Stomach (tissue), 9 donors: Measurements from ENCODE around the gene ASS1. TPM values are rescaled to one million over a fixed set of nuclear protein-coding genes. Genes with fewer than 3 reads are reported as not detected.

Experiments
- DNase-seq, 2 donors: peaks; one replicate each; pipeline versions ENCODE4 v3.0.0 to v3.0.0-alpha.2; 2013 to 2019
- H3K27ac ChIP-seq, 5 donors: fragments of 200-600 bp in 4 of 5; sonication (generic) in 4 of 5; one replicate each; pipeline ENCODE4 v1.5.1; 2013 to 2019; ENCODE audit warnings: mild to moderate bottlenecking in 1 of 5, moderate library complexity in 1 of 5
- H3K27me3 ChIP-seq, 3 donors: fragments of 200-600 bp; sonication (generic); one replicate each; pipeline ENCODE4 v1.5.1; 2017 to 2019; ENCODE audit warnings: mixed run types in 1 of 3
- H3K36me3 ChIP-seq, 4 donors: fragments of 200-600 bp; sonication (generic); 1 replicate in 3 of 4; 2 replicates in 1 of 4; pipeline ENCODE4 v1.5.1; 2016 to 2019
- H3K4me1 ChIP-seq, 4 donors: fragments of 200-600 bp; sonication (generic); one replicate each; pipeline ENCODE4 v1.5.1; 2016 to 2019
- H3K4me3 ChIP-seq, 4 donors: fragments of 200-600 bp; sonication (generic) in 3 of 4; one replicate each; pipeline ENCODE4 v1.5.1; 2016 to 2019; ENCODE audit warnings: mild to moderate bottlenecking in 1 of 4
- H3K9me3 ChIP-seq, 4 donors: fragments of 200-600 bp; sonication (generic); one replicate each; pipeline ENCODE4 v1.5.1; 2016 to 2019
- CTCF ChIP-seq, 7 experiments: fragments of 450-650 bp in 4 of 7; fragments of 200-600 bp in 3 of 7; sonication (generic) in 3 of 7; IDR thresholded peaks; one replicate each; pipeline ENCODE4 v1.5.1; 2016 to 2019; ENCODE audit warnings: antibody characterized with exemption in 7 of 7, control low read depth in 2 of 7, mild to moderate bottlenecking in 1 of 7
- EP300 ChIP-seq: sonication (generic); formaldehyde crosslinking; IDR thresholded peaks from one replicate; pipeline ENCODE4 v1.6.1; 2017; ENCODE audit warnings: antibody characterized with exemption
- POLR2A ChIP-seq, 4 donors: fragments of 450-650 bp; IDR thresholded peaks; one replicate each; pipeline ENCODE4 v1.6.1; 2016; ENCODE audit warnings: antibody characterized with exemption in 4 of 4, control low read depth in 2 of 4, mild to moderate bottlenecking in 1 of 4, moderate library complexity in 1 of 4
- POLR2AphosphoS5 ChIP-seq, 3 donors: sonication (generic); formaldehyde crosslinking; IDR thresholded peaks; one replicate each; pipeline ENCODE4 v1.6.1; 2016; ENCODE audit warnings: antibody characterized with exemption in 3 of 3
- WGBS, 5 donors: extraction: QIAGEN DNeasy Blood & Tissue Kit in 3 of 5; methylation state at CpG; one replicate each; pipeline versions ENCODE4 v1.1.5 to v1.1.7; 2013 to 2018; 5-methylcytosine and 5-hydroxymethylcytosine counted together
- intact Hi-C: fragments of 100-400 bp; cut with DNase I; formaldehyde crosslinking; loops from one replicate; pipeline ENCODE4 v1.15.1; 2023; ENCODE audit warnings: low total_unique reads
- polyA plus RNA-seq, 3 donors: library from polyadenylated mRNA; stranded (reverse); fragments of 200-250 nt; gene quantifications; one replicate each; pipeline ENCODE4 v1.2.3, GENCODE V29; 2013
- total RNA-seq, 5 donors: library from RNA; depleted of rRNA; stranded (reverse); fragments of >200 nt; gene quantifications; one replicate each; pipeline versions ENCODE4 v1.1.0 to v1.2.3, GENCODE V29; 2014 to 2016
- donor health status: healthy with polysubstance abuse.
- donor health status: Bipolar disorder and iron deficiency.
- donor health status: healthy.

The ASS1 gene
- total and polyA plus RNA-seq, 8 donors: 9.8 to 147 (median 60.1) TPM

GRCh38 chr9:130451004-130451390, 6.2 kb downstream of the ASS1 start:
- DNase-seq: no peak
- no peak overlapping the region for H3K4me3 ChIP-seq
- peaks cover 47 to 83% (median 62%) of the 10 kb centered on the region in 4 donors for H3K4me1 ChIP-seq
- no peaks in the 10 kb centered on the region for H3K36me3 ChIP-seq
- no peaks in the 10 kb centered on the region for H3K9me3 ChIP-seq
- intact Hi-C loops: no loop called here
- WGBS, 5 donors: 42 to 55% (median 50%) methylated on average over 7 to 14 of the region's 14 CpGs
- peaks cover 0 to 4% (median 0%) of the 10 kb centered on the region in 3 donors for H3K27me3 ChIP-seq
- peak overlapping the region; percentile 5 to 80 (median 63) for H3K27ac ChIP-seq
- TF ChIP-seq POLR2A (IDR thresholded peaks at IDR 0.05): no peak
- no peak for TF ChIP-seq CTCF (IDR thresholded peaks at IDR 0.05)
- TF ChIP-seq EP300: no peak
- no peak for TF ChIP-seq POLR2AphosphoS5 (IDR thresholded peaks at IDR 0.05)

- intact Hi-C loops: no loop called here
- Histone ChIP-seq H3K27ac (peak overlapping the region; percentile 55 to 80 (median 63)), H3K36me3 (no peaks in the 10 kb centered on the region), H3K9me3 (no peaks in the 10 kb centered on the region), H3K4me1 (peaks cover 40 to 76% (median 54%) of the 10 kb centered on the region in 4 donors), H3K4me3 (no peak overlapping the region), H3K27me3 (no peaks in the 10 kb centered on the region)
- WGBS, 5 donors: 26 to 38% (median 30%) methylated on average over 13 to 23 of the region's 23 CpGs
- TF ChIP-seq EP300 (no peak), CTCF (IDR thresholded peaks at IDR 0.05) (peak in 3 of 7 experiments; percentile 26 to 29 (median 28)), POLR2AphosphoS5 (IDR thresholded peaks at IDR 0.05) (peak; percentile 32 to 65 (median 58)), POLR2A (IDR thresholded peaks at IDR 0.05) (no peak)
- DNase-seq: peak; percentile 89 to 96
These were observed 7.0 kb downstream of the ASS1 start for GRCh38 chr9:130451509-130452388.

GRCh38 chr9:130452835-130453234, 8.1 kb downstream of the ASS1 start:
- Histone ChIP-seq H3K4me3 (no peak overlapping the region), H3K4me1 (peaks cover 33 to 65% (median 43%) of the 10 kb centered on the region in 4 donors), H3K27ac (peak overlapping the region in 1 of 5 donors; percentile 80), H3K27me3 (no peaks in the 10 kb centered on the region), H3K36me3 (no peaks in the 10 kb centered on the region), H3K9me3 (no peaks in the 10 kb centered on the region)
- intact Hi-C loops: no loop called here
- TF ChIP-seq CTCF (IDR thresholded peaks at IDR 0.05) (no peak), POLR2AphosphoS5 (IDR thresholded peaks at IDR 0.05) (no peak), POLR2A (IDR thresholded peaks at IDR 0.05) (no peak), EP300 (no peak)
- no peak for DNase-seq
- 83 to 96% (median 93%) methylated on average over 4 of the region's 4 CpGs for WGBS, 5 donors

GRCh38 chr9:130453487-130453886, 8.7 kb downstream of the ASS1 start:
- 21 to 36% (median 26%) methylated on average over 4 to 7 of the region's 7 CpGs for whole genome bisulfite sequencing, 5 donors
- peaks cover 0 to 4% (median 3%) of the 10 kb centered on the region in 4 donors for H3K36me3 ChIP-seq

More at GRCh38 chr9:130453487-130453886, 8.7 kb downstream of the ASS1 start:
- H3K27me3 ChIP-seq: no peaks in the 10 kb centered on the region
- peak; percentile 89 for DNase-seq
- peaks cover 33 to 58% (median 38%) of the 10 kb centered on the region in 4 donors for H3K4me1 ChIP-seq
- no peaks in the 10 kb centered on the region for H3K9me3 ChIP-seq
- intact Hi-C loops: no loop called here
- TF ChIP-seq POLR2AphosphoS5 (IDR thresholded peaks at IDR 0.05) (peak in 1 of 3 donors; percentile 13), CTCF (IDR thresholded peaks at IDR 0.05) (no peak)
- peak overlapping the region in 2 of 5 donors; percentile 14 to 80 for H3K27ac ChIP-seq
- no peak overlapping the region for H3K4me3 ChIP-seq
